IPS DF 4.7 (cell line): ENCODE results near the gene DOCK1.
A peak's percentile ranks its signal among the peaks of the same experiment; 100 is the strongest.

Experiments used
- DNase-seq: peaks from one replicate; pipeline ENCODE4 v3.0.0-alpha.2; 2013; ENCODE audit warnings: low spot score; ENCODE audit errors: extremely low read depth

DOCK1 gene

GRCh38 chr10:127207081-127207480, 301.9 kb downstream of the DOCK1 start:
- DNase-seq, result no peak

GRCh38 chr10:127210936-127211466, 305.8 kb downstream of the DOCK1 start:
- no peak for DNase-seq

- DNase-seq, result no peak
Measured at GRCh38 chr10:127215866-127216265, 310.6 kb downstream of the DOCK1 start.

GRCh38 chr10:127216274-127216673, 311.0 kb downstream of the DOCK1 start:
- no peak for DNase-seq

GRCh38 chr10:127216786-127217185, 311.6 kb downstream of the DOCK1 start:
- DNase-seq, result no peak

- no peak for DNase-seq
Measured at GRCh38 chr10:127218658-127219057, 313.4 kb downstream of the DOCK1 start.

GRCh38 chr10:127221281-127221680, 316.1 kb downstream of the DOCK1 start:
- DNase-seq, result no peak

GRCh38 chr10:127227027-127227426, 321.8 kb downstream of the DOCK1 start:
- no peak for DNase-seq

GRCh38 chr10:127227663-127228062, 322.4 kb downstream of the DOCK1 start:
- no peak for DNase-seq

- DNase-seq, result no peak
Measured at GRCh38 chr10:127228195-127228787, 323.1 kb downstream of the DOCK1 start.

GRCh38 chr10:127234306-127234800, 329.1 kb downstream of the DOCK1 start:
- DNase-seq, result no peak

- DNase-seq, result no peak
Measured at GRCh38 chr10:127236266-127236665, 331.0 kb downstream of the DOCK1 start.

- no peak for DNase-seq
Measured at GRCh38 chr10:127242914-127243313, 337.7 kb downstream of the DOCK1 start.

- DNase-seq, result peak; percentile 16
Measured at GRCh38 chr10:127243490-127244272, 338.5 kb downstream of the DOCK1 start.

GRCh38 chr10:127245456-127245855, 340.2 kb downstream of the DOCK1 start:
- no peak for DNase-seq

- no peak for DNase-seq
Measured at GRCh38 chr10:127250031-127250430, 344.8 kb downstream of the DOCK1 start.

- no peak for DNase-seq
Measured at GRCh38 chr10:127252818-127253217, 347.6 kb downstream of the DOCK1 start.

GRCh38 chr10:127254276-127254675, 349.0 kb downstream of the DOCK1 start:
- no peak for DNase-seq

GRCh38 chr10:127257395-127257794, 352.2 kb downstream of the DOCK1 start:
- DNase-seq, result no peak

- DNase-seq, result no peak
Measured at GRCh38 chr10:127259347-127259746, 354.1 kb downstream of the DOCK1 start.

GRCh38 chr10:127262606-127263005, 357.4 kb downstream of the DOCK1 start:
- no peak for DNase-seq

GRCh38 chr10:127265288-127265687, 360.1 kb downstream of the DOCK1 start:
- DNase-seq, result no peak

- no peak for DNase-seq
Measured at GRCh38 chr10:127266431-127266830, 361.2 kb downstream of the DOCK1 start.
